Measurements from ENCODE around the gene PRPF6.

GRCh38 chr20:64072498-64073063 lies 91.6 kb downstream of the PRPF6 start:
- no peak for TF ChIP-seq CTCF (IDR thresholded peaks at IDR 0.05; ENCODE audit: insufficient read depth, low read depth, low read length)
- TF ChIP-seq EZH2 (IDR thresholded peaks at IDR 0.05; ENCODE audit: insufficient read depth, low read length) = no peak
